Neural cell (in vitro differentiated cells): ENCODE results near the gene NRP2. TPM values are rescaled to one million over a fixed set of nuclear protein-coding genes. Genes with fewer than 3 reads are reported as not detected.

ENCODE experiments used
- H2AFZ ChIP-seq: fragments of 200-600, 300-800 bp; sonication (generic), shearing (Covaris generic); 2 replicates; pipeline ENCODE4 v1.6.0; 2014; ENCODE audit warnings: low read depth, mild to moderate bottlenecking, antibody characterized with exemption, low read length, moderate library complexity
- H3F3A ChIP-seq: fragments of 200-600 bp; shearing (Covaris generic); 2 replicates; pipeline ENCODE4 v1.6.1; 2016; ENCODE audit warnings: mild to moderate bottlenecking, moderate library complexity, mixed read lengths, antibody characterized with exemption, low read length; ENCODE audit not compliant: insufficient read depth, poor library complexity, severe bottlenecking
- H3K27ac ChIP-seq: fragments of 200-600, 300-800 bp; sonication (generic), shearing (Covaris generic); 2 replicates; pipeline ENCODE4 v1.5.1; 2014; ENCODE audit warnings: mild to moderate bottlenecking, low read length, moderate library complexity
- H3K27me3 ChIP-seq: fragments of 300-800, 200-600 bp; sonication (generic), shearing (Covaris generic); 2 replicates; pipeline ENCODE4 v1.6.0; 2014; ENCODE audit warnings: mild to moderate bottlenecking, low read depth, low read length, moderate library complexity; ENCODE audit not compliant: insufficient read depth
- H3K36me3 ChIP-seq: fragments of 300-800, 200-600 bp; sonication (generic), shearing (Covaris generic); 2 replicates; pipeline ENCODE4 v1.5.1; 2014; ENCODE audit warnings: mild to moderate bottlenecking, antibody characterized with exemption, low read length, moderate library complexity; ENCODE audit not compliant: insufficient read depth
- H3K4me2 ChIP-seq: fragments of 300-800, 200-600 bp; sonication (generic), shearing (Covaris generic); 2 replicates; pipeline ENCODE4 v1.6.0; 2014; ENCODE audit warnings: mild to moderate bottlenecking, low read length
- H3K4me3 ChIP-seq: fragments of 300-800, 200-600 bp; sonication (generic), shearing (Covaris generic); 2 replicates; pipeline ENCODE4 v1.5.1; 2014; ENCODE audit warnings: mild to moderate bottlenecking, low read length, moderate library complexity
- H3K79me2 ChIP-seq: fragments of 200-600 bp; shearing (Covaris generic); replicated peaks from 2 replicates; pipeline ENCODE4 v1.6.0; 2014; ENCODE audit warnings: mild to moderate bottlenecking, low read length, moderate library complexity; ENCODE audit not compliant: insufficient read depth
- H3K9ac ChIP-seq: fragments of 300-800, 200-600 bp; sonication (generic), shearing (Covaris generic); 2 replicates; pipeline ENCODE4 v1.6.1; 2016; ENCODE audit warnings: mild to moderate bottlenecking, low read length, mixed read lengths
- H3K9me2 ChIP-seq: fragments of 200-600 bp; shearing (Covaris generic); 2 replicates; pipeline ENCODE4 v1.6.1; 2016; ENCODE audit warnings: mild to moderate bottlenecking, low read length, mixed read lengths; ENCODE audit not compliant: insufficient read depth
- H3K9me3 ChIP-seq: fragments of 200-600, 300-800 bp; sonication (generic), shearing (Covaris generic); 2 replicates; pipeline ENCODE4 v1.6.1; 2016; ENCODE audit warnings: mild to moderate bottlenecking, mixed run types, low read length, moderate library complexity, mixed read lengths
- H4K20me1 ChIP-seq: fragments of 200-600 bp; shearing (Covaris generic); 2 replicates; pipeline ENCODE4 v1.6.1; 2016; ENCODE audit warnings: mild to moderate bottlenecking, mixed run types; ENCODE audit not compliant: insufficient read depth
- CTCF ChIP-seq: fragments of 450-650 bp; IDR thresholded peaks from 2 replicates; pipeline ENCODE4 v1.5.1; 2014; ENCODE audit warnings: antibody characterized with exemption, mild to moderate bottlenecking, moderate library complexity; ENCODE audit not compliant: poor library complexity, severe bottlenecking
- EP300 ChIP-seq: fragments of 450-650 bp; conservative IDR thresholded peaks from 2 replicates; pipeline ENCODE4 v1.6.1; 2014; ENCODE audit warnings: antibody characterized with exemption, mild to moderate bottlenecking, moderate library complexity; ENCODE audit not compliant: poor library complexity, severe bottlenecking
- EZH2 ChIP-seq: fragments of 200-600, 300-800 bp; shearing (Covaris generic), sonication (generic); IDR thresholded peaks from 2 replicates; pipeline ENCODE4 v1.6.1; 2014; ENCODE audit warnings: antibody characterized with exemption, low read length, borderline replicate concordance, mild to moderate bottlenecking; ENCODE audit not compliant: insufficient read depth, poor library complexity, severe bottlenecking
- MXI1 ChIP-seq: fragments of 450-650 bp; conservative IDR thresholded peaks from 2 replicates; pipeline ENCODE4 v1.6.1; 2014; ENCODE audit warnings: antibody characterized with exemption, mild to moderate bottlenecking; ENCODE audit not compliant: poor library complexity, severe bottlenecking
- POLR2AphosphoS5 ChIP-seq: IDR thresholded peaks from 2 replicates; pipeline ENCODE4 v1.6.1; 2012
- RAD21 ChIP-seq: fragments of 450-650 bp; conservative IDR thresholded peaks from 2 replicates; pipeline ENCODE4 v1.6.1; 2014; ENCODE audit warnings: antibody characterized with exemption, mild to moderate bottlenecking, moderate library complexity
- REST ChIP-seq: IDR thresholded peaks from 2 replicates; pipeline ENCODE4 v1.6.1; 2012; ENCODE audit warnings: borderline replicate concordance
- SMC3 ChIP-seq: fragments of 450-650 bp; conservative IDR thresholded peaks from 2 replicates; pipeline ENCODE4 v1.6.1; 2014; ENCODE audit warnings: antibody characterized with exemption, mild to moderate bottlenecking, moderate library complexity; ENCODE audit not compliant: poor library complexity
- TAF1 ChIP-seq: IDR thresholded peaks from 2 replicates; pipeline ENCODE4 v1.6.1; 2012; ENCODE audit warnings: low read depth
- polyA plus RNA-seq: library from polyadenylated mRNA; depleted of rRNA; stranded (reverse); fragments of >200 nt; gene quantifications from 2 replicates; pipeline ENCODE4 v1.2.3, GENCODE V29; 2014

NRP2 gene
- polyA plus RNA-seq, 1 donor from 2014 or later = 30.2 TPM

- Histone ChIP-seq H3K9ac (no peak overlapping the region), H2AFZ (no peak overlapping the region), H3K4me2 (no peak overlapping the region)
Observed at GRCh38 chr2:205754285-205754923, 72.1 kb downstream of the NRP2 start.

GRCh38 chr2:205754924-205755321 is 72.6 kb downstream of the NRP2 start:
- Histone ChIP-seq H3K4me2 (no peak overlapping the region), H3F3A (no peaks in the 10 kb centered on the region), H2AFZ (no peak overlapping the region), H3K9ac (no peak overlapping the region), H3K27me3 (no peaks in the 10 kb centered on the region), H3K9me2 (no peaks in the 10 kb centered on the region), H3K79me2 (no peaks in the 10 kb centered on the region), H3K27ac (no peak overlapping the region), H3K36me3 (no peaks in the 10 kb centered on the region), H3K4me3 (no peak overlapping the region), H4K20me1 (no peaks in the 10 kb centered on the region), H3K9me3 (no peaks in the 10 kb centered on the region)
- no peak for TF ChIP-seq TAF1
- TF ChIP-seq RAD21 = no peak
- TF ChIP-seq EZH2 = no peak

More at GRCh38 chr2:205754285-205754923, 72.1 kb downstream of the NRP2 start:
- no peaks in the 10 kb centered on the region for H4K20me1 ChIP-seq
- no peaks in the 10 kb centered on the region for H3K9me3 ChIP-seq
- H3K36me3 ChIP-seq = no peaks in the 10 kb centered on the region
- no peaks in the 10 kb centered on the region for H3K27me3 ChIP-seq
- no peaks in the 10 kb centered on the region for H3K9me2 ChIP-seq
- no peak for TF ChIP-seq TAF1
- no peak for TF ChIP-seq EP300
- no peak for TF ChIP-seq POLR2AphosphoS5
- no peak for TF ChIP-seq RAD21
- no peak for TF ChIP-seq MXI1
- no peak for TF ChIP-seq CTCF
- TF ChIP-seq SMC3 = no peak
- TF ChIP-seq REST = no peak
- no peak for TF ChIP-seq EZH2
- no peak overlapping the region for H3K27ac ChIP-seq
- H3K4me3 ChIP-seq = no peak overlapping the region
- H3F3A ChIP-seq = no peaks in the 10 kb centered on the region
- no peaks in the 10 kb centered on the region for H3K79me2 ChIP-seq
